ENCODE measurements around the gene INSYN2B.

The INSYN2B gene

DNA sequence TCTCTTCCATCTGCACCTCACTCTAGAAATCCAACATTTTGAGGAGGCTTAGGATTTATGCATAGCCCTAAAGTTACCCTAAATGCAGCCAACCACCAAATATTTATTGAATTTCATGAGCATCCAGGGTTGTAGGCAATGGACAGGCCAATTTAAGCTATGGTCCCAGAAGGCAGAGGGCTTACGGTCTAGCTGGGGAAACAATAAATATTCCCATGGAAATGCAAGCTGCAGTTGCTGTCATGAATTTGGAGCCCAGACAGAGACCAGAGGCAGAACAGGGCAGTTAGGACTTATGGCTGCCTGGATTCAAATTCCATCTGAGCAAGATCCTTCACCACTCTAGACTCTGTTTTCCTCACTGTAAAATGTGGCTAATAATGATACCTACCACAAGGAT, 9.1 kb upstream of the INSYN2B start:
- DNase-seq (no peak), ATAC-seq (no peak)

GRCh38 chr5:169988947-169989346, 8.7 kb upstream of the INSYN2B start:
- DNase-seq (no peak), ATAC-seq (no peak)
- no peak overlapping the region for H3K27ac Mint-ChIP-seq
- H3K27me3 Mint-ChIP-seq = no peaks in the 10 kb centered on the region
- H3K4me1 Mint-ChIP-seq = no peaks in the 10 kb centered on the region
- no peak overlapping the region for H3K4me3 Mint-ChIP-seq
- H3K9me3 Mint-ChIP-seq = no peaks in the 10 kb centered on the region

More for the DNA sequence above, 9.1 kb upstream of the INSYN2B start:
- no peak overlapping the region for H3K4me3 Mint-ChIP-seq
- H3K27ac Mint-ChIP-seq = peak overlapping the region in 1 of 2 donors; percentile 61
- no peaks in the 10 kb centered on the region for H3K4me1 Mint-ChIP-seq
- no peaks in the 10 kb centered on the region for H3K27me3 Mint-ChIP-seq
- no peaks in the 10 kb centered on the region for H3K9me3 Mint-ChIP-seq

GRCh38 chr5:169988206-169988605, 7.9 kb upstream of the INSYN2B start:
- H3K4me1 Mint-ChIP-seq = no peaks in the 10 kb centered on the region
- H3K9me3 Mint-ChIP-seq = no peaks in the 10 kb centered on the region
- H3K27me3 Mint-ChIP-seq = no peaks in the 10 kb centered on the region
- ATAC-seq = no peak
- no peak overlapping the region for H3K4me3 Mint-ChIP-seq
- no peak for DNase-seq
- no peak overlapping the region for H3K27ac Mint-ChIP-seq

GRCh38 chr5:169979871-169980270, 424 bp downstream of the INSYN2B start:
- Mint-ChIP-seq H3K4me1 (no peaks in the 10 kb centered on the region), H3K27ac (no peak overlapping the region), H3K27me3 (no peaks in the 10 kb centered on the region)

GRCh38 chr5:169978714-169979113, 1.6 kb downstream of the INSYN2B start:
- Mint-ChIP-seq H3K4me1 (no peaks in the 10 kb centered on the region), H3K27ac (no peak overlapping the region), H3K9me3 (no peaks in the 10 kb centered on the region), H3K27me3 (no peaks in the 10 kb centered on the region), H3K4me3 (no peak overlapping the region)
- ATAC-seq (no peak), DNase-seq (no peak)

More at GRCh38 chr5:169979871-169980270, 424 bp downstream of the INSYN2B start:
- DNase-seq (no peak), ATAC-seq (no peak)
- H3K4me3 Mint-ChIP-seq = no peak overlapping the region
- H3K9me3 Mint-ChIP-seq = no peaks in the 10 kb centered on the region

GRCh38 chr5:169974121-169974770, 6.0 kb downstream of the INSYN2B start:
- Mint-ChIP-seq H3K4me3 (no peak overlapping the region), H3K27ac (no peak overlapping the region), H3K4me1 (no peaks in the 10 kb centered on the region), H3K9me3 (no peaks in the 10 kb centered on the region), H3K27me3 (no peaks in the 10 kb centered on the region)
- DNase-seq (no peak), ATAC-seq (no peak)

DNA sequence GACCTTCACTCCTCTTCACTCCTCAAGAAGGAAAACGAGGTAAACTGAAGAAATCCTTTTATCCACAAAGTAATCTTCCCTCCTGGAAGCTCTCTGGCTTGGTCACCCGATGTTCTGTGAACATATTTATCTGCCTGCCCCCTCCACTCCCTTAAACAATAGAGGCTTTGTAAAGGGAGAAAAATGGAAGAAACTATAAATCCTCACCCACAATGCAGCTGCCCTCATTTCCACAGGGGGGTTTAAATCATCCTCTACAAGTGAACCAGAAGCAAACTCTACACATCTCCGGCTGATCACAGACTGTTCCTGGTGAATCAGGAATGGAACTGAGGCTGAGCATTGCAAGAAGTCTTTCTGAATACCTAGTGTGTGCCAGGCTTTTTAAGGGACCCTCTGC, 7.2 kb downstream of the INSYN2B start:
- no peak overlapping the region for H3K4me3 Mint-ChIP-seq
- DNase-seq = no peak
- H3K27ac Mint-ChIP-seq = no peak overlapping the region
- H3K27me3 Mint-ChIP-seq = no peaks in the 10 kb centered on the region
- no peak for ATAC-seq
- no peaks in the 10 kb centered on the region for H3K4me1 Mint-ChIP-seq
- no peaks in the 10 kb centered on the region for H3K9me3 Mint-ChIP-seq

GRCh38 chr5:169971780-169972179, 8.5 kb downstream of the INSYN2B start:
- Mint-ChIP-seq H3K9me3 (no peaks in the 10 kb centered on the region), H3K4me1 (no peaks in the 10 kb centered on the region), H3K27ac (no peak overlapping the region), H3K27me3 (no peaks in the 10 kb centered on the region), H3K4me3 (no peak overlapping the region)
- ATAC-seq (no peak), DNase-seq (no peak)

- Mint-ChIP-seq H3K4me1 (no peaks in the 10 kb centered on the region), H3K9me3 (no peaks in the 10 kb centered on the region), H3K27ac (no peak overlapping the region), H3K27me3 (no peaks in the 10 kb centered on the region), H3K4me3 (no peak overlapping the region)
- ATAC-seq (no peak), DNase-seq (no peak)
Measured at GRCh38 chr5:169970911-169971765, 9.2 kb downstream of the INSYN2B start.

DNA sequence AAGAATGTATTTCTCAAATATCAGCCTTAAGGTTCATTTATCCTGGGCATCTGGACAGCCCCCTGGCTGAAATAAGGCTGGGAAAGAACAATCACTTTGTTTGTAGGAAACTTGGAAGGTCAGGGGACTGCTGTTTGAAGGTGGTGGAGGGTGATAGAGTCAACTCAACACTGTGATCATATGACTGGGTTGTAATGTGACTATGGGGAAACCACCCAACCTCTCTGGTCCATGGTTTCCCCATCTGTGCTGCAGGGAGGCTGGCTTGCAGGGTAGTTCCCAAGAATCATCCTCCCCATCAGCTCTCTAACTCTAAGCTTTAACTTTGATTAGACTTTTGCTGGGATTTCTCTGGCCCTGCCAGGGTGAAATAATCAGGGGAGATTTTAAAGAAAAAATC, 10.0 kb downstream of the INSYN2B start:
- ATAC-seq = no peak
- H3K9me3 Mint-ChIP-seq = no peaks in the 10 kb centered on the region
- no peak overlapping the region for H3K4me3 Mint-ChIP-seq
- H3K27me3 Mint-ChIP-seq = no peaks in the 10 kb centered on the region
- DNase-seq = no peak
- no peaks in the 10 kb centered on the region for H3K4me1 Mint-ChIP-seq
- H3K27ac Mint-ChIP-seq = no peak overlapping the region

DNA sequence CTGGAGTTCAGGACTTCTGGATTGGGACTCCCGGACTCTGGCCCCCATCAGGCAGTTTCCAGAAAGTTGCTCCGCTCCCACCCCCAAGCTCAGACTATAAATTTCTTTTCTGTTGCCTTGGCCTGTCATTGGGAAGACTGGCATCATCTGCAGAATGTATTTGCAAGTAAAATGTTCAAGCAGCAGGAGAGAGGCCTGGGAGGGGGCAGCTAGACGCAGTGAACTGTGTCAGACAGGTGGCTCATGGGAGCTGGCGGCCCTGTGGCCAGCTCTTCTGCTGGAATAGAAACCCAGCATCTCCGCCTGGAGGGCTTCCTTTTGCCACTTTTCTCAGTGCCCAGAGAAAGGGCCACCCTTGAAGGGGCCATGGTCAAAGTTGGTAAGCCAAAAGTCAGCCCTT, 16.0 kb downstream of the INSYN2B start:
- Mint-ChIP-seq H3K4me3 (no peak overlapping the region), H3K4me1 (no peaks in the 10 kb centered on the region), H3K9me3 (no peaks in the 10 kb centered on the region), H3K27me3 (no peaks in the 10 kb centered on the region), H3K27ac (no peak overlapping the region)
- no peak for DNase-seq
- no peak for ATAC-seq

GRCh38 chr5:169960659-169961058, 19.6 kb downstream of the INSYN2B start:
- H3K9me3 Mint-ChIP-seq = no peaks in the 10 kb centered on the region
- ATAC-seq (no peak), DNase-seq (no peak)
- H3K27me3 Mint-ChIP-seq = no peaks in the 10 kb centered on the region
- H3K4me1 Mint-ChIP-seq = no peaks in the 10 kb centered on the region
- H3K27ac Mint-ChIP-seq = no peak overlapping the region
- H3K4me3 Mint-ChIP-seq = no peak overlapping the region

DNA sequence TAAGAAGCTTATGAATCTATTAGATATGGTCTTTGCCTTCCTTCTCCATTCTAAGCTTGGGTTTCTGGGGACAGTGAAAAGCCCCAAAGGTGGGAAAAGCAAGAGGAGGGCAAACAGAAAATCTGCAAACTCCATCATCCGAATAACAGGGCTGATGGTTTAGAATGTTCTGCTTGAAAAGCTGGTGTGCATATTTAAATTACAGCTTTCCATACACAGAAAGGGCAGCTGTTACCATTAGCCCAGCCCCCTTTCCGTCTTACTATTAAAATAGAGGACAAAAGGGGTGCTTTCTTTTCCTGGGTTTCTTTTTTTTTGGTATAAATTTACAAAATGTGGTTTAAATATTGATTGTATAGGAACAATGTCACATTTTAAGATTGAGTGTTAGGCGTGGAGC, 22.0 kb downstream of the INSYN2B start:
- Mint-ChIP-seq H3K4me3 (no peak overlapping the region), H3K27me3 (no peaks in the 10 kb centered on the region), H3K9me3 (no peaks in the 10 kb centered on the region), H3K27ac (no peak overlapping the region), H3K4me1 (no peaks in the 10 kb centered on the region)
- ATAC-seq = no peak
- no peak for DNase-seq

- Mint-ChIP-seq H3K9me3 (no peaks in the 10 kb centered on the region), H3K4me3 (no peak overlapping the region), H3K27me3 (no peaks in the 10 kb centered on the region), H3K27ac (no peak overlapping the region), H3K4me1 (no peaks in the 10 kb centered on the region)
- ATAC-seq (no peak), DNase-seq (no peak)
Measured at GRCh38 chr5:169956756-169957155, 23.5 kb downstream of the INSYN2B start.

- ATAC-seq = no peak
- no peak overlapping the region for H3K27ac Mint-ChIP-seq
- H3K4me3 Mint-ChIP-seq = no peak overlapping the region
- no peaks in the 10 kb centered on the region for H3K27me3 Mint-ChIP-seq
- no peaks in the 10 kb centered on the region for H3K4me1 Mint-ChIP-seq
- H3K9me3 Mint-ChIP-seq = no peaks in the 10 kb centered on the region
- no peak for DNase-seq
Measured at GRCh38 chr5:169956126-169956525, 24.2 kb downstream of the INSYN2B start.

DNA sequence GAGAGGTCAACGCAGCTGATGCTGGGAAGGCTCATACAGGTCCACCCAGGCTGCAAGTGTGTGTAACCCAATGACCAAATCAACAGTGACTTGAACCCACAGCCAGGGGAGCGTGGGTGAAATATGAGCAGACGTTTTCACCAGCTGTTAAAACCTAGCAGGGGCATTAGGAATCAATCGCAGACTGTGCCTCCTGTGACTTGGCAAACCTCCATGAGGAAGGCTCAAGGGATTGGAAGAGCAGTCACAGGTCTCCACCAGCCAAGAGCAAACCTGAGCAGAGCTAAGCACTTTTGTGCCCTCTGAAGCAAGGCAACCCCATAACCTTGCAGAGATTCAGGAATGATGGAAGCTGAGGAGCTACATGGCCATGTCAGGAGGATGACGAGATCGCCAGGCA, 25.5 kb downstream of the INSYN2B start:
- DNase-seq = no peak
- H3K27me3 Mint-ChIP-seq = no peaks in the 10 kb centered on the region
- no peaks in the 10 kb centered on the region for H3K9me3 Mint-ChIP-seq
- ATAC-seq = no peak
- H3K4me1 Mint-ChIP-seq = no peaks in the 10 kb centered on the region
- no peak overlapping the region for H3K4me3 Mint-ChIP-seq
- peak overlapping the region in 1 of 2 donors; percentile 77 for H3K27ac Mint-ChIP-seq

All from stimulated activated naive CD8-positive, alpha-beta T cell treated with anti-CD3 and anti-CD28 coated beads, Interleukin-15, amount 100 ng/mL, for 72 hours (primary cell).